IMR-90 (cell line): Measurements from ENCODE around the gene RGS19.

Experiments
- BHLHE40 ChIP-seq: fragments of 150-350 bp; IDR thresholded peaks from 2 replicates; pipeline ENCODE4 v1.6.1; 2016; ENCODE audit warnings: mild to moderate bottlenecking, low read depth, low read length
- CEBPB ChIP-seq: IDR thresholded peaks from 2 replicates; pipeline ENCODE4 v1.6.1; 2012; ENCODE audit warnings: low read depth, low read length, improper control_type of control experiment
- CTCF ChIP-seq: conservative IDR thresholded peaks from 2 replicates; pipeline ENCODE4 v1.5.1; 2012; ENCODE audit warnings: mild to moderate bottlenecking, low read depth, low read length, improper control_type of control experiment
- ELK1 ChIP-seq: fragments of 150-350 bp; IDR thresholded peaks from 2 replicates; pipeline ENCODE4 v1.6.1; 2016; ENCODE audit warnings: low read depth, mild to moderate bottlenecking, low read length, moderate library complexity, borderline replicate concordance
- MAZ ChIP-seq: IDR thresholded peaks from 2 replicates; pipeline ENCODE4 v1.6.1; 2012; ENCODE audit warnings: low read depth, mild to moderate bottlenecking, low read length, improper control_type of control experiment, moderate library complexity, borderline replicate concordance
- NFE2L2 ChIP-seq: fragments of 150-350 bp; IDR thresholded peaks from 2 replicates; pipeline ENCODE4 v1.6.1; 2016; ENCODE audit warnings: low read depth, mild to moderate bottlenecking, low read length
- POLR2A ChIP-seq: IDR thresholded peaks from 2 replicates; pipeline ENCODE4 v1.6.1; 2012; ENCODE audit warnings: mild to moderate bottlenecking, low read depth, low read length
- RAD21 ChIP-seq: IDR thresholded peaks from 2 replicates; pipeline ENCODE4 v1.6.1; 2012; ENCODE audit warnings: low read length, improper control_type of control experiment
- SMC3 ChIP-seq: fragments of 150-350 bp; IDR thresholded peaks from 2 replicates; pipeline ENCODE4 v1.6.1; 2016; ENCODE audit warnings: low read depth, mild to moderate bottlenecking, antibody characterized with exemption, low read length, moderate library complexity

GRCh38 chr20:64042054-64042781, 37.1 kb downstream of the RGS19 start:
- TF ChIP-seq CTCF (no peak), ELK1 (no peak), CEBPB (no peak), SMC3 (no peak), POLR2A (no peak), BHLHE40 (no peak), MAZ (no peak), NFE2L2 (no peak), RAD21 (no peak)
